ENCODE measurements around the gene CANT1.
A peak's percentile ranks its signal among the peaks of the same experiment; 100 is the strongest.

DNA sequence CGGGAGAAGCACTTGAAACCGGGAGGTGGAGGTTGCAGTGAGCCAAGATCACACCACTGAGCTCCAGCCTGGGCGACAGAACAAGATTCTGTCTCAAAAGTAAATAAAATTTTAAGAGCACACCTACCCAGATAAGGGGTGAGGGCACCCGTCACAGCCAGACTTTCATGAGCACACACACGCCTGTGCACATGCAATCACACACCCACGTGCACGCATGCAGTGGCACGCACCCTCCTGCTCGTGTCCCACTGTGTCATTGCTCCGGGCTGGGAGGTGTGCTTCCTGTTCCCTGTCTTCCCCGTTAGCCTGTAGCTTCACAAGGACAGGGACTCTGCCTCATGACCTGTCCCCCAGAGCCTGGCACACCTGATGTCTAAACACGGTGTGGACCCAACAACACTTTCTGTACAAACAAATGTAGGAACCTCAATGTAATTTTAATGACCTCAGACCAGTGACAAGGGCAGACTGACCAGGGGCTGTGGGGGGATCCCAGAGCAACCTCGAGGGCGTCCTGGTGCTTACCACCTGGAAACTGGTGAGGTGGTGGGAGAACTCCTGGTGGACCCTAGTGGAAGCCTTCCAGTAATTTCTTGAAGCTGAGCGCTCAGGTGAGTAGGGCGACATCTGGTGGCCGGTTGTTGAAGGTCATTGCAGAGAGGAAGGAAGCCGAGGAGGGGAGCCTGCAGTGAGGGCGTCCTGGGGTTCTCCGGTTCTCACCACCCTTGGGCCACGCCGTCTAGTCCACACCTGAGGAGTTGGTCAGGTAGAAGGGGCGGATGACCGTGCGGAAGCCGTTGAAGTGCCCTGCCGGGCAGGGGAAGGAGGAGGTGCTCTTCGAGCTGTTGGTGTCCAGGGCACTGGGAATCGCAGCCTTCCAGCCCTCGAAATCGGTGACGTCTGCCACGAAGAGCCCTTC lies 38.5 kb downstream of the CANT1 start:
- TF ChIP-seq POLR2AphosphoS5 (IDR thresholded peaks at IDR 0.05) = peak in 1 of 3 donors; percentile 53
- no peak for TF ChIP-seq POLR2A (IDR thresholded peaks at IDR 0.05)

Measured in stomach (tissue), 4 donors.